ENCODE data around the gene CLCN4. TPM values are rescaled to one million over a fixed set of nuclear protein-coding genes. Genes with fewer than 3 reads are reported as not detected.

Gene CLCN4
- polyA plus RNA-seq, 1 of the 3 experiments (the other 2 are of a cell fraction), result 1.1 TPM

- Histone ChIP-seq H3K4me2 (no peak overlapping the region), H3F3A (replicated peaks; ENCODE audit: insufficient read depth) (peaks cover 16% of the 10 kb centered on the region), H3K4me3 (ENCODE audit: low read depth in 2 of 2, low read length in 1 of 2) (no peak overlapping the region), H3K36me3 (replicated peaks in 1 of 2; ENCODE audit: control insufficient read depth in 1 of 2, insufficient read depth in 2 of 2, low read length in 1 of 2) (no peaks in the 10 kb centered on the region), H3K79me2 (ENCODE audit: insufficient read depth) (no peaks in the 10 kb centered on the region), H2AFZ (ENCODE audit: low read depth) (no peak overlapping the region), H4K20me1 (ENCODE audit: insufficient read depth) (no peaks in the 10 kb centered on the region), H3K4me1 (ENCODE audit: control insufficient read depth in 1 of 2, insufficient read depth in 2 of 2, low read depth in 1 of 2, low read length in 1 of 2) (peaks cover 4 to 7% of the 10 kb centered on the region in 2 experiments; a peak in 2 of 4 replicates), H3K27ac (ENCODE audit: low read depth in 2 of 2, low read length in 1 of 2) (no peak overlapping the region), H3K9me2 (no peaks in the 10 kb centered on the region), H3K9me3 (no peaks in the 10 kb centered on the region), H3K9ac (no peak overlapping the region), H3K27me3 (ENCODE audit: insufficient read depth) (no peaks in the 10 kb centered on the region)
- CTCF ChIA-PET, result no interaction called here
- POLR2A ChIA-PET, result no interaction called here
- no peak for DNase-seq
- 48% methylated on average over 7 of the region's 7 CpGs for WGBS (ENCODE audit: low lambda C conversion rate)
- TF ChIP-seq MXI1 (IDR thresholded peaks at IDR 0.05; ENCODE audit: low read depth, low read length) (no peak), TEAD4 (IDR thresholded peaks at IDR 0.05; ENCODE audit: borderline replicate concordance, insufficient read depth) (no peak), ELF1 (IDR thresholded peaks at IDR 0.05) (no peak), CTCF (IDR thresholded peaks at IDR 0.05) (no peak), RAD21 (IDR thresholded peaks at IDR 0.05; ENCODE audit: low read length) (no peak), USF1 (IDR thresholded peaks at IDR 0.05; ENCODE audit: borderline replicate concordance, low read depth) (no peak), GABPA (IDR thresholded peaks at IDR 0.05; ENCODE audit: low read depth) (no peak), RXRA (IDR thresholded peaks at IDR 0.05; ENCODE audit: borderline replicate concordance, low read depth) (no peak), NFIC (IDR thresholded peaks at IDR 0.05; ENCODE audit: borderline replicate concordance) (no peak), MAX (IDR thresholded peaks at IDR 0.05; ENCODE audit: low read depth) (no peak), EP300 (IDR thresholded peaks at IDR 0.05; ENCODE audit: borderline replicate concordance in 1 of 2, low read depth in 1 of 2, low read length in 1 of 2) (no peak), PBX3 (IDR thresholded peaks at IDR 0.05) (no peak), CHD2 (IDR thresholded peaks at IDR 0.05; ENCODE audit: low read length, partially characterized antibody) (no peak), ZBTB33 (IDR thresholded peaks at IDR 0.05; ENCODE audit: borderline replicate concordance, low read depth) (no peak), USF2 (IDR thresholded peaks at IDR 0.05; ENCODE audit: borderline replicate concordance, low read depth, low read length) (no peak), MEF2A (IDR thresholded peaks at IDR 0.05; ENCODE audit: borderline replicate concordance, low read depth) (no peak), TCF12 (IDR thresholded peaks at IDR 0.05) (no peak)
Observed at GRCh38 chrX:10237241-10237640, 80.5 kb downstream of the CLCN4 start.

Data from SK-N-SH (cell line).